Immature natural killer cell (primary cell): ENCODE data around the gene TLE6. TPM values are rescaled to one million over a fixed set of nuclear protein-coding genes. Genes with fewer than 3 reads are reported as not detected.
"Not testable (repeated sequence)": the region's sequence is repeated elsewhere in the genome, so short reads cannot be mapped to it uniquely, and the experiment has no call there.

Source experiments
- DNase-seq, 3 donors: peaks; one replicate each; pipeline ENCODE4 v3.0.0; 2022; ENCODE audit warnings: mixed read lengths in 1 of 3
- H3K27ac Mint-ChIP-seq, 6 donors: one replicate each; pipeline ENCODE4 v1.8.0; 2020; ENCODE audit warnings: mixed read lengths in 6 of 6, mild to moderate bottlenecking in 5 of 6, inconsistent platforms in 4 of 6, moderate library complexity in 3 of 6
- H3K27me3 Mint-ChIP-seq, 3 donors: one replicate each; pipeline ENCODE4 v1.8.0; 2020 to 2021; ENCODE audit warnings: low read depth in 3 of 3, mild to moderate bottlenecking in 3 of 3, mixed read lengths in 3 of 3, moderate library complexity in 3 of 3, inconsistent platforms in 1 of 3
- H3K36me3 Mint-ChIP-seq, 3 donors: one replicate each; pipeline ENCODE4 v1.8.0; 2020; ENCODE audit warnings: mixed read lengths in 3 of 3, inconsistent platforms in 2 of 3, mild to moderate bottlenecking in 2 of 3
- H3K4me1 Mint-ChIP-seq, 2 donors: one replicate each; pipeline ENCODE4 v1.8.0; 2020; ENCODE audit warnings: inconsistent platforms in 2 of 2, mild to moderate bottlenecking in 2 of 2, mixed read lengths in 2 of 2, moderate library complexity in 1 of 2
- H3K4me3 Mint-ChIP-seq, 5 donors: one replicate each; pipeline ENCODE4 v1.8.0; 2020; ENCODE audit warnings: mild to moderate bottlenecking in 5 of 5, mixed read lengths in 5 of 5, inconsistent platforms in 3 of 5, moderate library complexity in 3 of 5
- H3K9me3 Mint-ChIP-seq, 6 donors: one replicate each; pipeline ENCODE4 v1.8.0; 2020; ENCODE audit warnings: mild to moderate bottlenecking in 6 of 6, mixed read lengths in 6 of 6, inconsistent platforms in 4 of 6, moderate library complexity in 3 of 6
- polyA plus RNA-seq, 3 donors: library from polyadenylated mRNA; unstranded; fragments of 300-500 nt; fragmentation: Illumina TruSeq; gene quantifications; one replicate each; pipeline ENCODE4 v1.2.3, GENCODE V29; 2021

TLE6 gene
- polyA plus RNA-seq, 3 donors from 2014 or later, result 0.34 to 2.3 (median 1.8) TPM

DNA sequence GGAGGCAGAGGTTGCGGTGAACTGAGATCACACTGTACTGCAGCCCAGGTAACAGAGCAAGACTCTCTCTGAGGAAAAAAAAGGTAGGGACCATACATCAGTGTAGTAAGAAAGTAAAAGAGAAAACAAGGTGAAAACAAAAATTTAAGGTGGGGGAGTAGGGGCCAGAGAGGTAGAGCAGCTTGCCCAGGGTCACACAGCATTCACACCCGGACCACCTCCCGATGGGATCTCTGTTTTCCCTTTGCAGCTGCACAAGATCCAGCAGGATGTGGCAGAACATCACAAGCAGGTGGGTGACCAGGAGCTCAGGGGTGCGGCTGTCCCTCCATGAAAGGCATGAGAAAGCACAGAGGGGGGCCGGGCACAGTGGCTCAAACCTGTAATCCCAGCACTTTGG is 4.5 kb downstream of the TLE6 start:
- Mint-ChIP-seq H3K4me1 (peaks cover 4 to 7% of the 10 kb centered on the region in 2 donors), H3K36me3 (no peaks in the 10 kb centered on the region), H3K27ac (no peak overlapping the region), H3K27me3 (peaks cover 7 to 14% (median 12%) of the 10 kb centered on the region in 3 donors), H3K4me3 (no peak overlapping the region), H3K9me3 (no peaks in the 10 kb centered on the region)
- DNase-seq, result no peak

DNA sequence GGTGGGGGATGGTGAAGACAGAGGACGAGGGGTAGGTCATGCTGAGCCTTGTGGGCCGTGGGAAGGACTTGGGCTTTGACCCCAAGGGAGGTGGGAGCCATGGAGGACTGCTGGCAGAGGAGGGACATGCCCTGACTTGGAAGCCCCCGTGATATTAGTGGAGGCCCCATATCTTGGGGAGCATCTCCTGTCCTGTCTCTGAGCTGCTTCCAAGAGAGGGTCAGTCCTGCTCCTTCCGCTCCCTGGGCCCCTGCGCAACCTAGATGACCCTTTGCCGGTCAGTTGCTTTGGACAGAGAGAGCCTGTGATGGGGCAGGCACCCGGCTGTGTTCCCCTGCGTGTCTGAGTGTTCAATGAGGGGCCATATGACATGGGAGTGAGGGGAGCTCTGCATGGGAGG is 5.2 kb downstream of the TLE6 start:
- Mint-ChIP-seq H3K36me3 (no peaks in the 10 kb centered on the region), H3K9me3 (no peaks in the 10 kb centered on the region), H3K27me3 (peaks cover 2 to 8% (median 6%) of the 10 kb centered on the region in 3 donors), H3K27ac (no peak overlapping the region), H3K4me3 (no peak overlapping the region), H3K4me1 (peaks cover 0 to 4% of the 10 kb centered on the region in 2 donors)
- no peak for DNase-seq

DNA sequence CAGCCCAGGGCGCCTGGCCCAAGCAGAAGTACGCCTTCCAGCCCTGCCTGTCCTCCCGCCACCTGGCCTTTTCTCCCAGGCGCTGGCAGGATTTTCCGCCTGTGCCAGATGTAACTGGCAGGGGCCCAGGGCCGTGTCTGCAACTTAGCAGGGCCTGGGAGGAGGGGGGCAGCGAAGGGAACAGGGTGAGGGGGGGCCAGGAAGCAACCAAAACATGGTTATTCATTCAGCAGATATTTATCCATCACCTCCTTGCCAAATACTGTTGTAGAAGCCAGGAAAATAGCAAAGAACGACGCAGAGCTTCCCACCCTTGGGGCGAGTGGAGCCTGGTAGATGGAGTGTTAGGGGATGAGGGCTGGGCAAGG is 5.6 kb downstream of the TLE6 start:
- peaks cover 0 to 6% (median 5%) of the 10 kb centered on the region in 3 donors for H3K27me3 Mint-ChIP-seq
- H3K27ac Mint-ChIP-seq, result no peak overlapping the region
- no peak overlapping the region for H3K4me3 Mint-ChIP-seq
- no peak for DNase-seq
- no peaks in the 10 kb centered on the region for H3K9me3 Mint-ChIP-seq
- H3K4me1 Mint-ChIP-seq, result peaks cover 0 to under 1% of the 10 kb centered on the region in 2 donors
- no peaks in the 10 kb centered on the region for H3K36me3 Mint-ChIP-seq

DNA sequence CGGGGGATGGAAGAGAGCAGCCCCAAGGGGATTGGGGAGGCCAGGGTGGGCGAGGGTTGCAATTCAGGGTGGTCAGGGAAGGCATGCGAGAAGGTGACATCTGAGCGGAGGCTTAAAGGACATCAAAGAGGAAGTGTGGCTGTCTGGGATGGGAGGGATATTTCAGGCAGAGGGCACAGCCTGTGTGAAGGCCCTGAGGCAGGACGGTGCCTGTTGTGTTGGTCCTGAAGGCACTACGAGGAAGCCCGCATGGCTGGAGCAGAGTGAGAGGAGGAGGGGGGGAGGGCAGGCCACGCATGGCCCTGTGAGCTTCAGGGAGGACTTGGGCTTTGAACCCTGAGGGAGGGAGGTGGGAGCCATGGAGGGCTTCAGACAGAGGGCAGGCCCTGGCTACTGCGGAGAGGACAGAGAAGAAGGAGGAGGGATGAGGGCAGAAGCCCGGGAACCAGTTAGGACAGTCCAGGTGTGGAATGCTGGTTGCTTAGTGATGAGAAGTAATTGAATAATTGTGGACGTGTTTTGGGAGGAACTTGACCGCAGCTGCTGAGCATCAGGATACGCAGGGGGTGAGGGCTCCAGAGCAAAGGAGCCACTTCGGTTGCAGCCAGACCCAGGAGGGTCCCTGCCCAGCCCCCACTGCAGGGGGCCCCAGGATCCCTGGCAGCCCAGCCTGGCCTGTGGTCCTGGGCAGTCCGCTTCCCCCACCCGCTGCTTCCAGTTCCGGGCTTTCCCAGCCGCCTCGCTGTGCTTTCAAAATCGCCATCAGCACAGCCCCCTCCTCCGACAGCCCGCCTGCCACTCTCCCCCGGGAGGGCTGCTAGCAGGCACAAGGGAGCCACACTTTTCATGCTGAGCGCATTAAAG is 6.2 kb downstream of the TLE6 start:
- H3K4me3 Mint-ChIP-seq, result no peak overlapping the region

DNA sequence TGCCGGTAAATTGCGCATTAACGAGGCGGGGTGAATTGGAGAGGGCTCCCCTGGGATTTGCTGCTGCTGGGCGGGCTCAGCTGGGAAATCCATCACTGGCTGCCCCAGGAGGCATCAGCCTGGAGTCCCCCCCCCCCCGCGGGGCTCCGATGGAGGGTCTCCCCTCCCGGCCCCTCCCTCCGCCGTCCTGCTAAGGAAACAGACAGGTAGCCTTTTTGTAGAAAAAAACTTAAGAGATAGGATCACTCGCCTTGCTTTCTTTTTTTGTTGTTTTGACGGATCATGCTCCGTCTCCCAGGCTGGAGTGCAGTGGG is 6.8 kb downstream of the TLE6 start:
- Mint-ChIP-seq H3K36me3 (no peaks in the 10 kb centered on the region), H3K4me3 (no peak overlapping the region), H3K27ac (no peak overlapping the region), H3K9me3 (no peaks in the 10 kb centered on the region), H3K27me3 (peaks cover 0 to 9% (median 5%) of the 10 kb centered on the region in 3 donors), H3K4me1 (no peaks in the 10 kb centered on the region)
- DNase-seq, result no peak

More for the DNA sequence above, 6.2 kb downstream of the TLE6 start:
- Mint-ChIP-seq H3K36me3 (no peaks in the 10 kb centered on the region), H3K27me3 (peaks cover 0 to 7% (median 5%) of the 10 kb centered on the region in 3 donors), H3K27ac (no peak overlapping the region), H3K4me1 (no peaks in the 10 kb centered on the region), H3K9me3 (no peaks in the 10 kb centered on the region)
- no peak for DNase-seq

DNA sequence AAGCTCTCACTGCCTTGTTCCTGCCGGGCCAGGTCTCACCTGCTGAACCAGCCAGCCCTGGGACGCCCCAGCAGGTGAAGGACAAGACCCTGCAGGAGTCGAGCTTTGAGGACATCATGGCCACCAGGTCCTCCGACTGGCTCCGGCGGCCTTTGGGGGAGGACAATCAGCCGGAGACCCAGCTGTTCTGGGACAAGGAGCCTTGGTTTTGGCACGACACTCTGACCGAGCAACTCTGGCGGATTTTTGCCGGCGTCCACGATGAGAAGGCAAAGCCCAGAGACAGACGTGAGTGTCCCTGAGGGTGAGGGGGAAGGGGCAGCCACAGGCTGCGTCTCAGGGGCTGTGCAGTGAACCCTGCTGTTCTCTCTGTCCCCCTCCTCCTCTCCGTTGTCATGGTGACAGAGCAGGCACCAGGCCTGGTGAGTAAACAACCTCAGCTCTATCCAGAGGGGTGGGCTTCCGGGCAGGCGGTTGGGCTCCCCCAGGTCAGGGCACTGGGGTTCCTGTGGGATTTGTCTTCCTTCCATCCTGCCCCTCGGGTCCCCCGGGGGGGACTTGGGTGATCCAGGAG is 9.7 kb downstream of the TLE6 start:
- H3K27me3 Mint-ChIP-seq, result peaks cover 0 to 10% (median 2%) of the 10 kb centered on the region in 3 donors
- H3K4me3 Mint-ChIP-seq, result no peak overlapping the region
- H3K9me3 Mint-ChIP-seq, result no peaks in the 10 kb centered on the region
- H3K4me1 Mint-ChIP-seq, result no peaks in the 10 kb centered on the region
- no peaks in the 10 kb centered on the region for H3K36me3 Mint-ChIP-seq
- no peak overlapping the region for H3K27ac Mint-ChIP-seq
- DNase-seq, result no peak

DNA sequence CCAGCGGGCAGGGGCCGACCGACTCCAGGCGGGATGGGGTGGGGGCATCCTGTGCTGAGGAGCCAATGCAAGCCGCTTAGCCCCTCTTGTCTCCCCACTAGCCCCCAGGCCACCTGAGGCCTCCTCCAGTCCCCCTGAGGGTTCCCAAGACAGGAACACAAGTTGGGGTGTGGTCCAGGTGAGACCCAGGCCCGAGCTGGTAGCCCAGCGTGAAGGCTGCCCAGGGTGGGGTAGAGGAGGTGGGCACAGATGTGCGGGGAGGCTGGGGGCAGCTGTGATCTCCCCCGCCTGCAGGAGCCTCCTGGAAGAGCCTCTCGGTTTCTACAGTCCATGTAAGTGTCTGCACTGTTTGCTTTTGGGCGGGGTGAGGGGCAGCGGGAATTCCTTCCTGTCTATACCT is 10.4 kb downstream of the TLE6 start:
- no peaks in the 10 kb centered on the region for H3K4me1 Mint-ChIP-seq
- no peaks in the 10 kb centered on the region for H3K9me3 Mint-ChIP-seq
- no peak overlapping the region for H3K4me3 Mint-ChIP-seq
- no peak for DNase-seq
- H3K27ac Mint-ChIP-seq, result no peak overlapping the region
- H3K27me3 Mint-ChIP-seq, result peaks cover 0 to 12% (median 2%) of the 10 kb centered on the region in 3 donors
- no peaks in the 10 kb centered on the region for H3K36me3 Mint-ChIP-seq

DNA sequence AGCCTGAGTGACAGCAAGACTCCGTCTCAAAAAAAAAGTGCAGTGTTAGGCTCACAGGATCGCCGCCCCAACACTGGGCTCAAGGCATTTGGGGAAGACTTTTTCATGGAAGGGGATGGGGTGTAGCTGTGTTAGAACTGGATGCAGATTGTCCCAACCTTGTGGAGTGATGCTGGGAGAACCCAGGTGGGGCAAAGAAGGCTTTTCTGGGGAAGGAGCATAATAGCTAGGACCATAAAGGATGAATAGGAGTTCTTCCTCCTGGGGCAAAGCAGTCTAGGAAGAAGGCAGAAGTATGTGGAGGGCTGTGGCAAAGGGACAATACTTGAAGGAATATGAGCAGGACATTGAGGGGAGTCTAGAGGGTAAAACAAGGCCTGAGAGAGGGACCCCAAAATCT is 11.2 kb downstream of the TLE6 start:
- DNase-seq, result no peak
- Mint-ChIP-seq H3K27ac (no peak overlapping the region), H3K9me3 (no peaks in the 10 kb centered on the region), H3K4me1 (no peaks in the 10 kb centered on the region), H3K36me3 (no peaks in the 10 kb centered on the region), H3K4me3 (no peak overlapping the region), H3K27me3 (peaks cover 0 to 9% (median 2%) of the 10 kb centered on the region in 3 donors)

DNA sequence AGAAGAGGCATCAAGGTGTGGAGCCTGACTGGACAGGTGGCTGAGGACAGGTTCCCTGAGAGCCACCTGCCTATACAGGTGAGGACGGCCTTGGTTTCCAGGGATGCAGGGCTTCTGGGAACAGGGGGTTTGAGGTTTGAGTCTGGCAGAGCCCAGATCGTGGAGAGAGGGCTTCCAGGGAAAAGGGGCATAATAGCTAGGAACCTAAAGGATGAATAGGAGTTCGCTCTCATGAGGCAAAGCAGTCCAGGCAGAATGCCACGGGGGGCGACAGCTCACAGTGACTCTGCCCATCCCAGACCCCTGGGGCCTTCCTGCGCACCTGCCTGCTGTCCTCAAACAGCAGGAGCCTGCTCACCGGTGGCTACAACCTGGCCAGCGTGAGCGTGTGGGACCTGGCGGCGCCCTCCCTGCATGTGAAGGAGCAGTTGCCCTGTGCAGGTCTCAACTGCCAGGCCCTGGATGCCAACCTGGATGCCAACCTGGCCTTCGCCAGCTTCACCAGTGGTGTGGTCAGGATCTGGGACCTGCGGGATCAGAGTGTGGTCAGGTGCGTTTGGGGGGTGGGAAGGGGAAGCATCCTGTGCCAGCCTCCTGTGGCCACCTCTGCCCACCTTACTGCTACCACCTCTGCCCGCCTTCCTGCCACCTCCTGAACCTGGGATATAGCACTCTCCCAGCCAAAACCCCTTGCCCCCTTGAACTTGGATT is 12.0 kb downstream of the TLE6 start:
- Mint-ChIP-seq H3K9me3 (no peaks in the 10 kb centered on the region), H3K4me3 (no peak overlapping the region), H3K27me3 (peaks cover 0 to 8% (median 2%) of the 10 kb centered on the region in 3 donors), H3K36me3 (no peaks in the 10 kb centered on the region), H3K4me1 (no peaks in the 10 kb centered on the region), H3K27ac (no peak overlapping the region)
- no peak for DNase-seq

DNA sequence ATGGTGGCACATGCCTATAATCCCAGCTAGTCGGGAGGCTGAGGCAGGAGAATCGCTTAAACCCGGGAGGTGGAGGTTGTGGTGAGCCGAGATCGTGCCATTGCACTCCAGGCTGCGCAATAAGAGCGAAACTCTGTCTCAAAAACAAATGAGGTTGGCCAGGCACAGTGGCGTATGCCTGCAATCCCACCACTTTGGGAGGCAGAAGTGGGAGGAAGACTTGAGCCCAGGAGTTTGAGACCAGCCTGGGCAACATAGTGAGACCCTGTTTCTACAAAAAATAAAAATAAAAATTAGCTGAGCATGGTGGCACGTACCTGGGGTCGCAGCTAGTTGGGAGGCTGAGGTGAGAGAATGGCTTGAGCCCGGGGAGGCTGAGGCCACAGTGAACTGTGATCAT is 15.0 kb downstream of the TLE6 start:
- not testable (repeated sequence) for H3K27ac Mint-ChIP-seq, H3K4me1 Mint-ChIP-seq, H3K4me3 Mint-ChIP-seq, H3K9me3 Mint-ChIP-seq, DNase-seq, H3K36me3 Mint-ChIP-seq, H3K27me3 Mint-ChIP-seq

DNA sequence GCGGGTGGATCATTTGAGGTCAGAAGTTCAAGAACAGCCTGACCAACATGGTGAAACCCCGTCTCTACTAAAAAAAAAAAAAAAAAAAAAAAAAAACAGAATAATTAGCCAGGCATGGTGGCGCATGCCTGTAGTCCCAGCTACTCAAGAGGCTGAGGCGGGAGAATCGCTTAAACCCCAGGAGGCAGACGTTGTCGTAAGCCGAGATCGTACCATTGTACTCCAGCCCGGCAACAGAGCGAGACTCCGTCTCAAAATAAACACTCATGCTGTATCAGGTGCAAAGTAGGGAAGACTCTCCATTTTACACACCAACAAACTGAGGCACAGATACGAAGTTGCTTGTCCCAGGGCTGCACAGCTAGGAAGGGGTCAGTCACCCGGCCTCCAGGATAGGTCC is 15.6 kb downstream of the TLE6 start:
- H3K27me3 Mint-ChIP-seq, result peaks cover 0 to 11% (median 0%) of the 10 kb centered on the region in 3 donors
- H3K4me3 Mint-ChIP-seq, result no peak overlapping the region
- H3K27ac Mint-ChIP-seq, result no peak overlapping the region
- H3K36me3 Mint-ChIP-seq, result no peaks in the 10 kb centered on the region
- no peaks in the 10 kb centered on the region for H3K4me1 Mint-ChIP-seq
- H3K9me3 Mint-ChIP-seq, result no peaks in the 10 kb centered on the region
- DNase-seq, result no peak

DNA sequence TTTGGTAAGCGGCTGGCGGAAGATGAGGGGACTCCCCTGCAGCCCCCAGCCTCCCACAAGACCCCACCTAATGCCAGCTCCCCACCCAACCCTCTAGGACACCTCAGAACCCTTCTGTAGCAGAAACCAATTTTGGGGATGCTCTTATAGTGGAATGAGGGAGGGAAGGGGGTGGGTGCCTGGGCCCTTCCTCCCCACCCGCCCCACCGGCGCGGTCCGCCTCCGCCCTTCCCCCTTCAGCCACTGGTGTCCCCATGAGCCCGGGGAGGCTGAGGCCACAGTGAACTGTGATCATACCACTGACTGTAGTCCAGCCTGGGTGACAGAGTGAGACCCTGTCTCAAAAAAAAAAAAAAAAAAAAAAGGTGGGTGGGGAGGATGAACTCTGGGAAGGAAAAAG is 16.2 kb downstream of the TLE6 start:
- Mint-ChIP-seq H3K4me3 (no peak overlapping the region), H3K36me3 (no peaks in the 10 kb centered on the region), H3K4me1 (no peaks in the 10 kb centered on the region), H3K27me3 (peaks cover 0 to 10% (median 0%) of the 10 kb centered on the region in 3 donors), H3K9me3 (no peaks in the 10 kb centered on the region), H3K27ac (no peak overlapping the region)
- no peak for DNase-seq

DNA sequence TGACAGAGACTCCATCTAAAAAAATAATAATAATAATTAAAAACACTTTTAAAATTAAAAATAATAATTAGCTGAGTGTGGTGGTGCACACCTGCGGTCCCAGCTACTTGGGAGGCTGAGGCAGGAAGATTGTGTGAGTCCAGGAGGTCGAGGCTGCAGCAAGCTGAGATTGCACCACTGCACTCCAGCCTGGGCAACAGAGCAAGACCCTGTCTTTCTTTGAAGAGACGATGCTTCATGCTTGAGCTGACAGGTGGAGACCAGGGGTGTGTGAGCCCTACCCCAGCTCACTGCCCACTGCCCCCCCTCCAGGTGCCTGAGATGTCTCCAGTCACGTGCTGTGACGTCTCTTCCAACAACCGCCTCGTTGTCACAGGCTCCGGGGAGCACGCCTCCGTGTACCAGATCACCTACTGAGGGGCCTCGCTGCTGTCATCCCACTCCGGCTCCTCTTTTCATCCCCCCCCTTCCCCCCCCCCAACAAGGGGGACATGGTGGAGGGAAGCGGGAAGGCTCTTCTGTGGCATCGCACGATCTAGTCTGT is 17.3 kb downstream of the TLE6 start:
- Mint-ChIP-seq H3K9me3 (no peaks in the 10 kb centered on the region), H3K36me3 (no peaks in the 10 kb centered on the region), H3K4me3 (no peak overlapping the region), H3K27me3 (peaks cover 0 to 7% (median 0%) of the 10 kb centered on the region in 3 donors), H3K4me1 (no peaks in the 10 kb centered on the region), H3K27ac (no peak overlapping the region)
- no peak for DNase-seq

DNA sequence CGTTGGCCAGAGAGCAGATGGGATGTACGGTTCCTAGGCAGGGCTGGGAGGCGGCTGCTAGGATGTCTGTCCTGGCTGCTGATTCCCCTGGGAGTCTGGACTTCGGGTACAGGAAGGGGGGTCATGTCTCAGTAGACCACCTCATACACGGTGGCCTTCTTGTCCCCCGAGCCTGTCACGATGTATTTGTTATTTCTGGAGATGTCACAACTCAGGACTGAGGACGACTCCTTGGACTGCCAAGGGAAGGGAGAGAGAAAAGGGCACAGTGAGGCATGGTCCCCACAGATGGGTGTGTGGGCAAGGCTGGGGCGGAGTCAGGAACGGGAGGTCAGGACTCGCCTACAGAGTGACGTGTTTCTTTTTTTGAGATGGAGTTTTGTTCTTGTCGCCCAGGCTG is 20.4 kb downstream of the TLE6 start:
- Mint-ChIP-seq H3K4me3 (no peak overlapping the region), H3K27me3 (peaks cover 0 to 5% (median 0%) of the 10 kb centered on the region in 3 donors), H3K4me1 (no peaks in the 10 kb centered on the region), H3K27ac (no peak overlapping the region), H3K36me3 (no peaks in the 10 kb centered on the region), H3K9me3 (no peaks in the 10 kb centered on the region)
- no peak for DNase-seq
